Cardiac fibroblast (primary cell): ENCODE data around the gene TRABD2B.

Source experiments
- DNase-seq, 2 donors: peaks; one replicate each; pipeline versions ENCODE4 v3.0.0 to v3.0.0-alpha.2; 2010; ENCODE audit warnings: low read depth in 2 of 2
- H3K4me3 ChIP-seq, 2 donors: replicated peaks in 1 of 2; 1 replicate in 1 of 2; 2 replicates in 1 of 2; pipeline ENCODE4 v1.5.1; 2011; ENCODE audit warnings: low read depth in 2 of 2, low read length in 2 of 2, mild to moderate bottlenecking in 2 of 2, moderate library complexity in 1 of 2
- CTCF ChIP-seq: IDR thresholded peaks from one replicate; pipeline ENCODE4 v1.5.1; 2011; ENCODE audit warnings: low read depth, mild to moderate bottlenecking, low read length, inconsistent platforms

TRABD2B gene

GRCh38 chr1:47779613-47780012 lies 217.6 kb downstream of the TRABD2B start:
- no peak for DNase-seq
- no peak overlapping the region for H3K4me3 ChIP-seq
- TF ChIP-seq CTCF: no peak

- no peak for TF ChIP-seq CTCF
- no peak for DNase-seq
- no peak overlapping the region for H3K4me3 ChIP-seq
These were observed 218.9 kb downstream of the TRABD2B start for GRCh38 chr1:47778280-47778679.

- TF ChIP-seq CTCF: no peak
- DNase-seq: no peak
- H3K4me3 ChIP-seq: no peak overlapping the region
These were observed 219.9 kb downstream of the TRABD2B start for GRCh38 chr1:47777322-47777721.

GRCh38 chr1:47776667-47777131 lies 220.5 kb downstream of the TRABD2B start:
- DNase-seq: no peak
- H3K4me3 ChIP-seq: no peak overlapping the region
- no peak for TF ChIP-seq CTCF

GRCh38 chr1:47774986-47775834 lies 222.0 kb downstream of the TRABD2B start:
- no peak for TF ChIP-seq CTCF
- H3K4me3 ChIP-seq: no peak overlapping the region
- no peak for DNase-seq

GRCh38 chr1:47772960-47773682 lies 224.1 kb downstream of the TRABD2B start:
- no peak overlapping the region for H3K4me3 ChIP-seq
- DNase-seq: no peak

More at GRCh38 chr1:47772960-47773682, 224.1 kb downstream of the TRABD2B start:
- no peak for TF ChIP-seq CTCF
